Panc1 (cell line): ENCODE measurements around the gene VSIG1.

Experiments used
- CTCF ChIP-seq: fragments of 450-650 bp; IDR thresholded peaks from 2 replicates; pipeline ENCODE4 v1.5.1; 2017; ENCODE audit warnings: mild to moderate bottlenecking
- POLR2AphosphoS5 ChIP-seq: IDR thresholded peaks from 2 replicates; pipeline ENCODE4 v1.6.1; 2012; ENCODE audit warnings: mild to moderate bottlenecking, low read depth, low read length, moderate library complexity

DNA sequence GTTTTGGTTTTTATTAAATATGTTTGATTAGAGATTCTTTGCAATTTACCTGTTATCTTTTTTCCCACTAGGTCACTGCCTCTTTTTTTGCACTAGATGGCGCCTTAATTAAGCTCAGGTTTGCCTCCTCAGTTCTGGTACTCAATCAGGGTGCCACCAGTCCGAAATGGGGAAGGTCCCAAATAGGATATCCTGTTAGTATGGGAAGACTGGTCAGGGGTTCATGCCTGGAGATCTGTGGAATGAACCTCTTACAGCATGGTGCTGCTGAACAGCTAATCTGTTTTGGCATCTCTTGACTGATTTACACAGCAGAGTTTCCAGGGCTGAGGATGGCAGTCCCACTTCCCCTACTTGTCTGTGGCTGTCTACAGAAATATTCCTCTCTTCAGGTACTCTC, 24.2 kb upstream of the VSIG1 start:
- peak; percentile 69 for TF ChIP-seq CTCF
- no peak for TF ChIP-seq POLR2AphosphoS5
